Lower leg skin (tissue), 3 donors: Measurements from ENCODE around the gene TIMP2.

ENCODE experiments used
- POLR2A ChIP-seq, 2 donors: fragments of 450-650 bp; IDR thresholded peaks; one replicate each; pipeline ENCODE4 v1.6.1; 2016 to 2017; ENCODE audit warnings: antibody characterized with exemption in 2 of 2, mild to moderate bottlenecking in 1 of 2, moderate library complexity in 1 of 2
- TF ChIP-seq, protein P1 (sequence below), 3 donors: fragments of 450-650 bp; IDR thresholded peaks; one replicate each; pipeline ENCODE4 v1.5.1; 2016; ENCODE audit warnings: antibody characterized with exemption in 3 of 3, mild to moderate bottlenecking in 3 of 3, moderate library complexity in 2 of 3

GRCh38 chr17:78917451-78918275 lies 7.5 kb downstream of the TIMP2 start:
- TF ChIP-seq, protein P1, sequence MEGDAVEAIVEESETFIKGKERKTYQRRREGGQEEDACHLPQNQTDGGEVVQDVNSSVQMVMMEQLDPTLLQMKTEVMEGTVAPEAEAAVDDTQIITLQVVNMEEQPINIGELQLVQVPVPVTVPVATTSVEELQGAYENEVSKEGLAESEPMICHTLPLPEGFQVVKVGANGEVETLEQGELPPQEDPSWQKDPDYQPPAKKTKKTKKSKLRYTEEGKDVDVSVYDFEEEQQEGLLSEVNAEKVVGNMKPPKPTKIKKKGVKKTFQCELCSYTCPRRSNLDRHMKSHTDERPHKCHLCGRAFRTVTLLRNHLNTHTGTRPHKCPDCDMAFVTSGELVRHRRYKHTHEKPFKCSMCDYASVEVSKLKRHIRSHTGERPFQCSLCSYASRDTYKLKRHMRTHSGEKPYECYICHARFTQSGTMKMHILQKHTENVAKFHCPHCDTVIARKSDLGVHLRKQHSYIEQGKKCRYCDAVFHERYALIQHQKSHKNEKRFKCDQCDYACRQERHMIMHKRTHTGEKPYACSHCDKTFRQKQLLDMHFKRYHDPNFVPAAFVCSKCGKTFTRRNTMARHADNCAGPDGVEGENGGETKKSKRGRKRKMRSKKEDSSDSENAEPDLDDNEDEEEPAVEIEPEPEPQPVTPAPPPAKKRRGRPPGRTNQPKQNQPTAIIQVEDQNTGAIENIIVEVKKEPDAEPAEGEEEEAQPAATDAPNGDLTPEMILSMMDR (IDR thresholded peaks at IDR 0.05) = no peak
- no peak for TF ChIP-seq POLR2A (IDR thresholded peaks at IDR 0.05)
